KMS-11 (cell line): Measurements from ENCODE around the gene CCDC188.

ENCODE experiments used
- H2AFZ ChIP-seq: fragments of 200-600 bp; sonication (generic); 2 replicates; pipeline ENCODE4 v1.6.1; 2016; ENCODE audit warnings: antibody characterized with exemption, mixed run types, low read depth
- H3K27ac ChIP-seq: fragments of 200-600 bp; sonication (generic); 2 replicates; pipeline ENCODE4 v1.6.1; 2016; ENCODE audit warnings: mild to moderate bottlenecking, mixed run types
- H3K27me3 ChIP-seq: fragments of 200-600 bp; sonication (generic); 2 replicates; pipeline ENCODE4 v1.6.1; 2017; ENCODE audit warnings: mild to moderate bottlenecking, low read depth, mixed run types, moderate library complexity; ENCODE audit not compliant: insufficient read depth
- H3K36me3 ChIP-seq: fragments of 200-600 bp; sonication (generic); 2 replicates; pipeline ENCODE4 v1.6.1; 2017; ENCODE audit warnings: mild to moderate bottlenecking, mixed run types; ENCODE audit not compliant: insufficient read depth
- H3K4me1 ChIP-seq: fragments of 200-600 bp; sonication (generic); 2 replicates; pipeline ENCODE4 v1.6.1; 2016; ENCODE audit warnings: mild to moderate bottlenecking, low read depth, mixed run types; ENCODE audit not compliant: poor library complexity, severe bottlenecking
- H3K4me2 ChIP-seq: fragments of 200-600 bp; sonication (generic); 2 replicates; pipeline ENCODE4 v1.7.0; 2016; ENCODE audit warnings: mild to moderate bottlenecking, mixed run types
- H3K4me3 ChIP-seq: fragments of 200-600 bp; sonication (generic); IDR thresholded peaks from 2 replicates; pipeline ENCODE4 v1.6.1; 2017; ENCODE audit warnings: low read depth, low read length, mixed read lengths; ENCODE audit not compliant: insufficient read depth
- H3K79me2 ChIP-seq: fragments of 200-600 bp; sonication (generic); 2 replicates; pipeline ENCODE4 v1.6.1; 2016; ENCODE audit warnings: low read depth, mixed run types; ENCODE audit not compliant: insufficient read depth
- H3K9ac ChIP-seq: fragments of 200-600 bp; sonication (generic); 2 replicates; pipeline ENCODE4 v1.6.1; 2016; ENCODE audit warnings: mild to moderate bottlenecking, mixed run types
- H4K20me1 ChIP-seq: fragments of 200-600 bp; sonication (generic); 2 replicates; pipeline ENCODE4 v1.6.1; 2016; ENCODE audit warnings: mild to moderate bottlenecking, mixed run types; ENCODE audit not compliant: insufficient read depth
- TF ChIP-seq, protein P1 (sequence below): fragments of 200-600 bp; sonication (generic); conservative IDR thresholded peaks from 2 replicates; pipeline ENCODE4 v1.6.1; 2017; ENCODE audit warnings: low read depth, mild to moderate bottlenecking, antibody characterized with exemption, low read length, moderate library complexity, mixed read lengths

CCDC188 gene

GRCh38 chr22:20147237-20147988 lies 3.4 kb downstream of the CCDC188 start:
- H3K27me3 ChIP-seq: peaks cover 3% of the 10 kb centered on the region; the same call in 1 of the 2 replicates
- no peaks in the 10 kb centered on the region for H3K79me2 ChIP-seq
- TF ChIP-seq, protein P1, sequence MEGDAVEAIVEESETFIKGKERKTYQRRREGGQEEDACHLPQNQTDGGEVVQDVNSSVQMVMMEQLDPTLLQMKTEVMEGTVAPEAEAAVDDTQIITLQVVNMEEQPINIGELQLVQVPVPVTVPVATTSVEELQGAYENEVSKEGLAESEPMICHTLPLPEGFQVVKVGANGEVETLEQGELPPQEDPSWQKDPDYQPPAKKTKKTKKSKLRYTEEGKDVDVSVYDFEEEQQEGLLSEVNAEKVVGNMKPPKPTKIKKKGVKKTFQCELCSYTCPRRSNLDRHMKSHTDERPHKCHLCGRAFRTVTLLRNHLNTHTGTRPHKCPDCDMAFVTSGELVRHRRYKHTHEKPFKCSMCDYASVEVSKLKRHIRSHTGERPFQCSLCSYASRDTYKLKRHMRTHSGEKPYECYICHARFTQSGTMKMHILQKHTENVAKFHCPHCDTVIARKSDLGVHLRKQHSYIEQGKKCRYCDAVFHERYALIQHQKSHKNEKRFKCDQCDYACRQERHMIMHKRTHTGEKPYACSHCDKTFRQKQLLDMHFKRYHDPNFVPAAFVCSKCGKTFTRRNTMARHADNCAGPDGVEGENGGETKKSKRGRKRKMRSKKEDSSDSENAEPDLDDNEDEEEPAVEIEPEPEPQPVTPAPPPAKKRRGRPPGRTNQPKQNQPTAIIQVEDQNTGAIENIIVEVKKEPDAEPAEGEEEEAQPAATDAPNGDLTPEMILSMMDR: no peak
- H3K4me2 ChIP-seq: no peak overlapping the region
- no peak overlapping the region for H2AFZ ChIP-seq
- H3K9ac ChIP-seq: no peak overlapping the region
- no peaks in the 10 kb centered on the region for H4K20me1 ChIP-seq
- H3K4me3 ChIP-seq: no peak overlapping the region
- H3K36me3 ChIP-seq: no peaks in the 10 kb centered on the region
- no peaks in the 10 kb centered on the region for H3K4me1 ChIP-seq
- H3K27ac ChIP-seq: no peak overlapping the region

- TF ChIP-seq, protein P1: no peak
- Histone ChIP-seq H3K79me2 (no peaks in the 10 kb centered on the region), H3K27me3 (no peaks in the 10 kb centered on the region), H3K27ac (no peak overlapping the region), H3K4me1 (no peaks in the 10 kb centered on the region), H3K4me2 (no peak overlapping the region), H3K36me3 (no peaks in the 10 kb centered on the region), H2AFZ (no peak overlapping the region), H4K20me1 (no peaks in the 10 kb centered on the region), H3K4me3 (no peak overlapping the region), H3K9ac (no peak overlapping the region)
Measured at GRCh38 chr22:20146777-20147176, 4.1 kb downstream of the CCDC188 start.

- Histone ChIP-seq H2AFZ (no peak overlapping the region), H3K4me1 (no peaks in the 10 kb centered on the region), H3K27me3 (no peaks in the 10 kb centered on the region), H4K20me1 (no peaks in the 10 kb centered on the region), H3K36me3 (no peaks in the 10 kb centered on the region), H3K27ac (no peak overlapping the region), H3K4me3 (no peak overlapping the region), H3K9ac (no peak overlapping the region), H3K79me2 (no peaks in the 10 kb centered on the region), H3K4me2 (no peak overlapping the region)
- TF ChIP-seq, protein P1: no peak
Measured at GRCh38 chr22:20145832-20146223, 5.0 kb downstream of the CCDC188 start.

- Histone ChIP-seq H3K4me3 (no peak overlapping the region), H4K20me1 (no peaks in the 10 kb centered on the region), H3K36me3 (no peaks in the 10 kb centered on the region), H3K4me2 (no peak overlapping the region), H3K27me3 (no peaks in the 10 kb centered on the region), H2AFZ (no peak overlapping the region), H3K4me1 (no peaks in the 10 kb centered on the region), H3K79me2 (no peaks in the 10 kb centered on the region), H3K27ac (no peak overlapping the region), H3K9ac (no peak overlapping the region)
- TF ChIP-seq, protein P1: no peak
Measured at GRCh38 chr22:20145206-20145831, 5.5 kb downstream of the CCDC188 start.
